Measurements from ENCODE around the gene GPR160.

Gene GPR160

DNA sequence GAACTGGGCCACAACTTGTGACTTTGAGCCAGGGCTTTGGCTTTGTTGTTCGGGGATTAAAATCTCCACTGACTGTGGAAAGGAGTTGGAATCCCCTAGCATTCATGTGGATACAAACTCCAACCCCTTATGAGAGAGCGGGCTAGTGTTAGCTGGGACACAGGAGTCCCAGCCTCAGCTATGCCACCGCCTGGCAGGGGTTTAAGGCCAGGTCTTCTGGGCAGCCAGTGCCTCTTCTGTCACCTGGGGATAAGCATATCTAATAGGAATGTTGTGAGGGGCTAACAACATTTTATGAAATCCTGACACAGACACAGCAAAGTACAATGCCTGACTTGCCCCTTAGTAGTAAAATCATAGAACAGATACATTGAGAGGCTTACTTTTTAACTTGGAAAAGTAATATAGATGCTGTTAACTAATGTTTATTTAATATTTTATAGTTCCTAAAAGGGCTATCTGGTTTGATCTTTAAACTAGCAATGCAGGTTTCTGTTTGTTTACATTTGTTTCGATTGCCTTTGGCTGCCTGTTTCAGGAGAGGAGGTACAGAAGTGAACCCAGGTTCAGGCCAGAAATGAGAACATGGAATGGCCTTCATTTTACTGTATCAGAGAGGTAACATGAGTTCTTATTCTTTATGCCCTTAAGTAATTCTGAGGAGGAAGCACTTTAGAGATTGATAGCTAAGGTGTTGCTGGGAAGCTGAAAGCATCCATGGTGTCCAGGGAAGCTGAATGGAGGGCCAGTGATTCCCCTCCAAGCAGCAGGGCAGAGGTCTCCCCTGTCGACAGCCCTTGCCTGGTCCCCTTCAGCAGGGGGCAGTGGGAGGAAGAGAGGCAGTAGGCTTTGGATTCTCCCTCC is 8.7 kb downstream of the GPR160 start:
- no peaks in the 10 kb centered on the region for H3K9me3 Mint-ChIP-seq (ENCODE audit: low read depth)
- peaks cover 12% of the 10 kb centered on the region for H3K4me1 Mint-ChIP-seq (ENCODE audit: low read depth)
- peaks cover 4% of the 10 kb centered on the region for H3K36me3 Mint-ChIP-seq
- H3K27ac Mint-ChIP-seq: peak overlapping the region; percentile 5
- no peaks in the 10 kb centered on the region for H3K27me3 Mint-ChIP-seq
- H3K4me3 Mint-ChIP-seq: no peak overlapping the region

DNA sequence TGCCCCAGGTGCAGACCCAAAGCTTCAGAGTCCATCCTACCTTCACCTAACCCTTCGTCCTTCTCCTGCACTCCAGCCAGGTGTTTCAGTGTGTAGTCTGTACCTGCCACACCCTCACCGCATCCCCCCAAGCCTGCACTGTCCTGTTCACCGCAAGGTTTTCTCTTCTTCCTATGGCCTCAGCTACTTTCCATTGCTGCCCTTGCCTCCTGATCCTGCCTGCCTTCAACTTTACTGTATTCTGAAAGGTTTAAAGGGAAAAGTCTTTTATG is 9.3 kb downstream of the GPR160 start:
- H3K36me3 Mint-ChIP-seq: peaks cover 4% of the 10 kb centered on the region
- peaks cover 12% of the 10 kb centered on the region for H3K4me1 Mint-ChIP-seq (ENCODE audit: low read depth)
- H3K9me3 Mint-ChIP-seq (ENCODE audit: low read depth): no peaks in the 10 kb centered on the region
- H3K27me3 Mint-ChIP-seq: no peaks in the 10 kb centered on the region
- H3K27ac Mint-ChIP-seq: no peak overlapping the region
- no peak overlapping the region for H3K4me3 Mint-ChIP-seq

DNA sequence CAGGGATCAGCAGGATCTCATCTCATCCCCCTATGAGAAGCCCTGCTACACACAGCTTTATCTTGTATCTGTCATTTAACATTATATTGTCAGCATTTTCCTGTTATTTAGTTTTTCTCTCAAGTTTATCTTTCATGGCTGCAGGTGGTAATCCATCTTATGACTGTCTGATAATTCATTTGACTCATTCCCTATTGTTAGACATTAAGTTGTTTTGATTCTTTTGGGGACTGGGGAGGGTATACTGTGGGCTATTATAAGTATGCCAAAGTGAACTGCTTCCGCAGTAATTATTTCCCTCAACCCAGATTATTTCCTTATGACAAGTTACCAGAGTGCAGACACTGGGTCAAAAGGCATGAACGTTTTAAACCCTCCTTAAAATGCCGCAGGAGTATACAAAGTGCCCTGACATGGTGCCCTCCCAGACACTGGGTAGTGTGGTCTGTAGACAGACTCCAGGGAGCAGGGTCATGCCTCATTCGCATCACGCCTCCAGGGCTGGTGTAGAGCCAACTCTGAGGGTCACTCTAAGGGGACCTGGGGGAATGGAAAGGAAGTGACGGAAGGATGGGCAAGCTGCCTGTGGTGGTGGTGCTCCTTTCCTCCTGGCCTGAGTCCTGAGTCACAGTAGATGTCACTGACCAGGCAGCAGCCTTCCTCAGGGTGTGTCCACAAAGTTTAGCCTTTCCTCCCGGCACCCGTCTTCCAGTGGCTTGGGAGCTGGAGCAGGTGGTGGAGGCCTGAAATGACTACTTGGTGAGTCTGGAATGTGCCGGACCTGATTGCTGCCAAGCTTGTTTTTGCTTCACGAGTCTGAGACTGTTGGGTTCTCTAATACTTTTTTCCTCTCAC is 11.6 kb downstream of the GPR160 start:
- no peak overlapping the region for H3K4me3 Mint-ChIP-seq
- peaks cover 10% of the 10 kb centered on the region for H3K4me1 Mint-ChIP-seq (ENCODE audit: low read depth)
- H3K9me3 Mint-ChIP-seq (ENCODE audit: low read depth): no peaks in the 10 kb centered on the region
- peaks cover 6% of the 10 kb centered on the region for H3K36me3 Mint-ChIP-seq
- no peak overlapping the region for H3K27ac Mint-ChIP-seq
- H3K27me3 Mint-ChIP-seq: no peaks in the 10 kb centered on the region

DNA sequence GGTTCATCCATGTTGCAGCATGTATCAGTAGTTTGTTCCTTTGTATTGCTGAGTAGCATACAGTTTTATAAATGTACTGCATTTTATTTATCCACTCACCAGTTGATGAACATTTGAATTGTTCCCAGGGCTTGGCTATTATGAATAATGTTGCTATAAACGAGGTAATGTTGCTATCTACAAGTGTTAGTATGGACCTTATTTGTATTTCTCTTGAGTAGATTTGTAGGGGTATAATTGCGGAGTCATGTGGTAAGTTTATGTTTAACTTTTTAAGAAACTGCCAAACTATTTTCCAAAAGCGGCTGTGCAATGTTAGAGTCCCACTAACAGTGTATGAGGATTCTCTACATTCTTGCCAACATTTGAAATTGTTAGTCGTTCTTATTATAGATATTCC is 13.0 kb downstream of the GPR160 start:
- Mint-ChIP-seq H3K36me3 (peaks cover 6% of the 10 kb centered on the region), H3K9me3 (ENCODE audit: low read depth) (no peaks in the 10 kb centered on the region), H3K4me3 (no peak overlapping the region), H3K4me1 (ENCODE audit: low read depth) (peaks cover 6% of the 10 kb centered on the region), H3K27ac (no peak overlapping the region), H3K27me3 (no peaks in the 10 kb centered on the region)

DNA sequence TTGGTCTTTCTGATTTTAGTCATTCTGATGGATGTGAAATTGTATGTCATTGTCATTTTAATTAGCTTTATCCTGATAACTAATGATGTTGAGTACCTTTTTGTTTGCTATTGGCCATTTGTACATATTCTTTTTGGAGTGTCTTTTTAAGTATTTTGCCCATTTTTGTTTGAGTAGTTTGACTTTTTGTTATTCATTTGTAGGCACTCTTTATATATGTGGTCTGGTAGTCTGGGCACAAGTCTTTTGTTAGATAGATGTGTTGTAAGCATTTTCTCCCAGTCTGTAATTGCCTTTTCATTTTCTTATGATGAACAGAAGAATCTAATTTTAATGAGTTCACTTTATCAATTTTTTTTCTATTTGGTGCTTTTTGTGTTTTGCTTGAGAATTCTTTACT is 14.6 kb downstream of the GPR160 start:
- H3K9me3 Mint-ChIP-seq (ENCODE audit: low read depth): no peaks in the 10 kb centered on the region
- H3K27ac Mint-ChIP-seq: no peak overlapping the region
- peaks cover 6% of the 10 kb centered on the region for H3K36me3 Mint-ChIP-seq
- peaks cover 9% of the 10 kb centered on the region for H3K4me1 Mint-ChIP-seq (ENCODE audit: low read depth)
- H3K4me3 Mint-ChIP-seq: no peak overlapping the region
- H3K27me3 Mint-ChIP-seq: no peaks in the 10 kb centered on the region

DNA sequence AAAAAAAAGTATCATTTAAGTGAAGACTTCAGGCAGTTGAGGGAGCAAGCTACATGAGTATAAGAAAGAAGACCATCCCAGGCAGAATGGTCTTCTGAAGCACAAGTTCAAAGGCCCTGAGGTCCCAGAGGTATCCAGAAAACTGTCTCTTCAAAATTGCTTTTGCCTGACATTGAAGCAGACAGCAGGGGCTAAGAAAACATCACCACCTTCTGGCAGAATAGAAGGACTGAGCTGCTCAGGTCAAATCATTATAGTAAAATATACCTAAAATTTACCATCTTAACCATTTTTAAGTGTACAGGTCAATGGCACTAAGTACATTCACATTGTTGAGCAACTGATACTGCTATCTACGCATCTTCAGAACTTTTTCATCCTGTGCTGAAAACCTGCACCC is 16.4 kb downstream of the GPR160 start:
- no peaks in the 10 kb centered on the region for H3K9me3 Mint-ChIP-seq (ENCODE audit: low read depth)
- H3K4me3 Mint-ChIP-seq: no peak overlapping the region
- H3K4me1 Mint-ChIP-seq (ENCODE audit: low read depth): peaks cover 19% of the 10 kb centered on the region
- H3K36me3 Mint-ChIP-seq: peaks cover 6% of the 10 kb centered on the region
- no peaks in the 10 kb centered on the region for H3K27me3 Mint-ChIP-seq
- no peak overlapping the region for H3K27ac Mint-ChIP-seq

DNA sequence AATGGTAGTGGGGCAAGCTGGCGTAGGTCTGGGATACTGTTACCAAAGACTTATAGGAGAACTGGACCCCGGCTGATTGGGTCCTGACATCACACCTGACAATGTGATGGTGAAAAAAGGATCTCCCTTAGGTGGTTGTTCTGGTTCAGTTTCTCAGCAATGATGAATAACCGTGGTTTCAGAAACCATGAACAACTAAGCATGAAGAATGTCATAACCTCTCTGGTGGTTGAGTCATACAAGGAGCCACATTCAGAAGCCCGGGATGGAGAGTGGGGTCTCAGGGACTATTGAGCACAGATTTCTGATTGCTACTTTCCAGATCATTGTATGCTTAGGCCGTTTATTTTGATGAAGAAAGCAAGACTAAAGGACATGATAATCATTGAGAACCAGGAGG is 17.4 kb downstream of the GPR160 start:
- peaks cover 19% of the 10 kb centered on the region for H3K4me1 Mint-ChIP-seq (ENCODE audit: low read depth)
- H3K4me3 Mint-ChIP-seq: no peak overlapping the region
- H3K27me3 Mint-ChIP-seq: no peaks in the 10 kb centered on the region
- H3K27ac Mint-ChIP-seq: peak overlapping the region; percentile 46
- H3K36me3 Mint-ChIP-seq: peaks cover 6% of the 10 kb centered on the region
- H3K9me3 Mint-ChIP-seq (ENCODE audit: low read depth): no peaks in the 10 kb centered on the region

DNA sequence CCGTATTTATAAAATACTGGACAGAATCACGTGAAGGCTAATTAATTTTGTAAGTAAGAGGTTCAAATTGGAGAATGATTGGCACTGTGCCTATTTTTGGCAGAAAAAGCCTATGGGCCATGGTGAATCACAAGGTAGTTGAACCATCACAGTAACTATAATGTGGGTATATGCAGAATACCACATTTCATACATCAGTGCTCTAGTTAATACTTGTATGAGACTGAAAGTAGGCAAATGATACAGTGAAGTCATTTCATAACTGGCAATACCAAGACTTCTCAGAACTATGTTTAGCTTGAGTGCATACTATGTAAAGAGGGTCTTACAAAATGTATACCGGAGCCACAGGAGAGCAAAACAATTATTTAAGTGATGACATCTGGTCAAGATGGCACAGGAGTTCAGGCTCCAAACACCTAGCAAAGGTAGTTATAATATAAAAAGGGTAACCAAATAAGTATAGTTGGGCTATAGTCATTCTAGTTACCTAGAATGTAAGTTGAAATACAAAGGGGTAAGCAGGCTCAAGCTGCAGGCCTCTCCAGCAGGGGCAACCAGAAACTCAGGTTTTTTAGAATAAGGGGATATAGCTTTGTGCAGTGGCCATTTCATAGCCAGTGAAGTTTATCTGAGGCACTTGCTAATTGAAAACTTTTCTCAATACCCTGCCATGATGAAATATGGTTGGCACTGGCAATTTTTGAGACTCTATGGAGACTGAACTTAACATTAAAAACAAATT is 19.1 kb downstream of the GPR160 start:
- Mint-ChIP-seq H3K9me3 (ENCODE audit: low read depth) (no peaks in the 10 kb centered on the region), H3K4me3 (no peak overlapping the region), H3K36me3 (peaks cover 2% of the 10 kb centered on the region), H3K27me3 (no peaks in the 10 kb centered on the region), H3K27ac (no peak overlapping the region), H3K4me1 (ENCODE audit: low read depth) (peaks cover 19% of the 10 kb centered on the region)

DNA sequence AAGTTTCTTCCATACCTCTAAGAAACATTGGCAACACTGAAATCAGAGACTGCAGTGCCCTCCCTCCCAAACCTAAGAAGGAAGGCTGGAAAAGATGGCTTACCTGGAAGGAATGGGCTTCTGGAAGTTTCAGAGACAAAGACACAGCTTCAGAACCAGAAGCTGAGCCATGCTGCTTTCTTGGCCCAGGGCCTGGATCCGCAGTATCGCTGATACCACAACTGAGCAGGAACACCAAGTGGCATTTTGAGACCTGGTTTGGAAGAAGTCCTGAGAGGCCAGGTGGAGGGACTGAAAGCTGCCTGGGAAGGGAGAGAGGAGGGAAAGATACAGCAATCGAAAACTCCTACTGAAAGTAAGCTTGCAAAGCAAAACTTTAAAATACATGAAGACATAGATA is 19.8 kb downstream of the GPR160 start:
- Mint-ChIP-seq H3K27ac (peak overlapping the region; percentile 16), H3K27me3 (no peaks in the 10 kb centered on the region), H3K9me3 (ENCODE audit: low read depth) (no peaks in the 10 kb centered on the region), H3K36me3 (peaks cover 2% of the 10 kb centered on the region), H3K4me3 (no peak overlapping the region), H3K4me1 (ENCODE audit: low read depth) (peaks cover 19% of the 10 kb centered on the region)

DNA sequence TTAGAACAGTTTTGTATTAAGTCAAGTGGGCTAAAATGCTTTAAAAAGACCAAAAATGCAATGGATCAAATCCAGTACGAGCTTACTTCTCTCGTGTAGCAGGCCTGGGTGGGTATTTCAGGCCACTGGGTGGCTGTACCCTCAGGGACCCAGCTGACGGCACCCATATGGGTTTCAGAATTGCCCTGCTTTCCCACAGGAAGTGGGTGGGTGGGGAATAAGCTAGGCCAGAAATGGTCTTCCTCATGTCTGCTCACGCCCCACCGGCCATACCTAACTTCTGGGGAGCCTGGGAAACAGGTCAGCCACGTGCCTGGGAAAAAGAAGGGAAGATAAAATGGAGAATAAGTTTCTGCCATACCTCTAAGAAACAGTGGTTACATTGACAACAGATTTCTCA is 20.3 kb downstream of the GPR160 start:
- Mint-ChIP-seq H3K4me3 (no peak overlapping the region), H3K27me3 (no peaks in the 10 kb centered on the region), H3K4me1 (ENCODE audit: low read depth) (peaks cover 19% of the 10 kb centered on the region), H3K36me3 (no peaks in the 10 kb centered on the region), H3K9me3 (ENCODE audit: low read depth) (no peaks in the 10 kb centered on the region), H3K27ac (peak overlapping the region; percentile 16)

DNA sequence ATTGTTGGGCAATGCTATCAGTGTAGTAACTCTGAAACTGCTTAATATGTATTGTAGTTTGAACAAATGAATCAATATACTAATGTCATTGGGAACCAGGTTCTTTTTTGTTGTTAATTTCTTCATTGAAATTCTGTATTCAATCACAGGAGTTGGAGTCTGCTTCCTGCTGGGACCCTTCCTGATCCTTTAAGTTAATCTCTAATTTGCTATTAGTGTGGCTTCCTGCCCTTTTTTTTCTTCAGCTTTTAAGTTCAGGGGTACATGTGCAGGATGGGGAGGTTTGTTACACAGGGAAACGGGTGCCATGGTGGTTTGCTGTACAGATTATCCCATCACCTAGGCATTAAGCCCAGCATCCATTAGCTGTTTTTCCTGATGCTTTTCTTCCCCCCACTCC is 21.7 kb downstream of the GPR160 start:
- no peak overlapping the region for H3K27ac Mint-ChIP-seq
- no peak overlapping the region for H3K4me3 Mint-ChIP-seq
- H3K36me3 Mint-ChIP-seq: no peaks in the 10 kb centered on the region
- no peaks in the 10 kb centered on the region for H3K9me3 Mint-ChIP-seq (ENCODE audit: low read depth)
- peaks cover 19% of the 10 kb centered on the region for H3K4me1 Mint-ChIP-seq (ENCODE audit: low read depth)
- H3K27me3 Mint-ChIP-seq: no peaks in the 10 kb centered on the region

DNA sequence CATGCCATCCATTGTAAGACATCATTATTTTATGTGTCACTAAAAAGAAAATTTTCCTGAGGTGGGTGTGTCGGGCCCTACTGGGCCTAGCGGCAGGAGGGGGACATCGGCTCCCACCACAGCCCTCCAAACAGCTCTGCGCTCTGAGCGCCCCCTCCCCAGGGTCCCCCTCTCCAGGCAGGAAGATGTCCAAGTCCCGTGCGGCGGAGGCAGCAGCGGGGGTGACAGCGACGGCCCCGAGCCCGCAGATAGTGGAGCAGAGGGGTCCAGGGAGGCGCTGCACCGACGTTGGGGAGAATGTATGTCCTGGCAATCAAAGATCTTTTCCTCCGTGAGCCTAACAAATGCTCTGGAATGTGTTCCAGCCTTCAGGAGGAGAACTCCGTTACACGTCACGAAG is 24.3 kb downstream of the GPR160 start:
- H3K4me1 Mint-ChIP-seq (ENCODE audit: low read depth): peaks cover 13% of the 10 kb centered on the region
- peaks cover 5% of the 10 kb centered on the region for H3K36me3 Mint-ChIP-seq
- no peak overlapping the region for H3K27ac Mint-ChIP-seq
- no peak overlapping the region for H3K4me3 Mint-ChIP-seq
- no peaks in the 10 kb centered on the region for H3K9me3 Mint-ChIP-seq (ENCODE audit: low read depth)
- no peaks in the 10 kb centered on the region for H3K27me3 Mint-ChIP-seq

DNA sequence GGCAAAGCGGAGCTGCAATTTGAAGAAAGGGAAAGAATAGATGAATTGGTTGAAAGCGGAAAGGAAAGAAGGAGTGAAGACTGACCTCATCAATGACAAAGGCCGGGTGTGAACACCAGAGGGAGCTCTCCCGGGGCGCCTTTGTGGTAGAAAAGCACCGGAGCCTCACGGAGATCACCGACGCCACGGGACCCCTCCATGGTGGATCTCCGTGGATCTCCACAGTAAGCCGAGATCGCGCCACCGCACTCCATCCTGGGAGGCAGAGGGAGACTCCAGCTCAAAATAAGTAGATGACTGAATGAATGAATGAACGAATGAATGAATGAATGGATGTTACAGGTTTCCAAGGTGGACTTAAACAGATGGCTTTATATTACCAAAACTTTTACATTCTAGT is 25.0 kb downstream of the GPR160 start:
- H3K4me3 Mint-ChIP-seq: no peak overlapping the region
- peaks cover 5% of the 10 kb centered on the region for H3K36me3 Mint-ChIP-seq
- no peaks in the 10 kb centered on the region for H3K9me3 Mint-ChIP-seq (ENCODE audit: low read depth)
- no peaks in the 10 kb centered on the region for H3K27me3 Mint-ChIP-seq
- H3K27ac Mint-ChIP-seq: no peak overlapping the region
- H3K4me1 Mint-ChIP-seq (ENCODE audit: low read depth): peaks cover 7% of the 10 kb centered on the region

DNA sequence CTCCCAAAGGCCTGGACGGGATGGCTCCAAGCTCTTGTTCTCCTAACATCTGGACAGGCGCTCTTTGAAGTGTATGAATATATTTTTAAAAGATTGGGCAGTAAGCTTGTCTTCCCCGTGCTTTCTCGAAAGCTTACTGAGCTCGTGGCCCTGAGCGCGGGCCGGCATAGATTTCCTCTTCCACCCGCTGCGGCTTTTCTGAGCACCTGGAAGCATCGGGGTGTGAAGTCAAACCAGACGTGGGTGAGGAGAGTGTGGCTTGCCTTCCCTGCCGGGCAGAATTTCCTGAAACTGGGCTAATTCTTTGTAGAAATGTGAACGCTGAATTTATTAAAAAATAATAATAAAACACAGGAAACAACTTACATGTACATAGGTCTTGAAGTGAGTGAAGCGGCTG is 25.9 kb downstream of the GPR160 start:
- Mint-ChIP-seq H3K27ac (no peak overlapping the region), H3K4me3 (no peak overlapping the region), H3K4me1 (ENCODE audit: low read depth) (no peaks in the 10 kb centered on the region), H3K9me3 (ENCODE audit: low read depth) (no peaks in the 10 kb centered on the region), H3K27me3 (no peaks in the 10 kb centered on the region), H3K36me3 (peaks cover 5% of the 10 kb centered on the region)

DNA sequence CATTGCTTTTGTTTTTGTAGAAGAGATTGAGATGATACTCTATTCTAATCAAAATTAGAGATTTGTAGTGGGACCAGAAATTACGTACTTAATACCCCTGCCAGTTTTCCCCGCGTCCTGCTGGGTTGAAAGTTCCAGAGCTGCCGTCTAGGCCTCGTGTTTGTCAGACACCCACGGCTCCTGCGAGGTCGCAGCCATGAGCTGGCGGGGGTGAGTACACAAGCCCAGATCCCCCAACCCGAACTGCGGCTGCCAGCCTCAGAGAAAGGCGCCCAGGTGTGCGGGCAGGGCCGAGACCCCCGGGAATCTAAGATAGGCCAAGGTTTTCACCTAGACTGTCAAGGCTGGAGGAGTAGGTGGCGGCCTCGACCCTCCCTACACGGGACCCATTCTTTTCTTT is 26.3 kb downstream of the GPR160 start:
- no peak overlapping the region for H3K27ac Mint-ChIP-seq
- no peak overlapping the region for H3K4me3 Mint-ChIP-seq
- no peaks in the 10 kb centered on the region for H3K27me3 Mint-ChIP-seq
- no peaks in the 10 kb centered on the region for H3K9me3 Mint-ChIP-seq (ENCODE audit: low read depth)
- no peaks in the 10 kb centered on the region for H3K4me1 Mint-ChIP-seq (ENCODE audit: low read depth)
- H3K36me3 Mint-ChIP-seq: peaks cover 5% of the 10 kb centered on the region

All from activated naive CD8-positive, alpha-beta T cell (primary cell).